Neural progenitor cell (in vitro differentiated cells): Measurements from ENCODE around the gene NOL3.

ENCODE experiments used
- CTCF ChIP-seq: fragments of 200-600 bp; sonication (generic); IDR thresholded peaks from 2 replicates; pipeline ENCODE4 v1.5.1; 2017; ENCODE audit warnings: antibody characterized with exemption, mild to moderate bottlenecking
- EZH2phosphoT487 ChIP-seq: fragments of 200-600 bp; sonication (generic); IDR thresholded peaks from 2 replicates; pipeline ENCODE4 v1.6.1; 2017; ENCODE audit warnings: antibody characterized with exemption

GRCh38 chr16:67204076-67204475 is 33.7 kb downstream of the NOL3 start:
- TF ChIP-seq CTCF, result no peak
- no peak for TF ChIP-seq EZH2phosphoT487
